ENCODE data around the gene TIMM10. TPM values are rescaled to one million over a fixed set of nuclear protein-coding genes. Genes with fewer than 3 reads are reported as not detected.

TIMM10 gene, protein sequence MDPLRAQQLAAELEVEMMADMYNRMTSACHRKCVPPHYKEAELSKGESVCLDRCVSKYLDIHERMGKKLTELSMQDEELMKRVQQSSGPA
- 21.0 TPM for total RNA-seq (2013)
- 10 to 100 TPM; 30.4 to 62.1 (median 58.3) TPM for polyA plus RNA-seq
- polyA minus RNA-seq, result 11.9 and 18.6 TPM in 2 replicates
- total RNA-seq, result 1.3 to 5.7 (median 3.7) reads per million in 11 experiments

DNA sequence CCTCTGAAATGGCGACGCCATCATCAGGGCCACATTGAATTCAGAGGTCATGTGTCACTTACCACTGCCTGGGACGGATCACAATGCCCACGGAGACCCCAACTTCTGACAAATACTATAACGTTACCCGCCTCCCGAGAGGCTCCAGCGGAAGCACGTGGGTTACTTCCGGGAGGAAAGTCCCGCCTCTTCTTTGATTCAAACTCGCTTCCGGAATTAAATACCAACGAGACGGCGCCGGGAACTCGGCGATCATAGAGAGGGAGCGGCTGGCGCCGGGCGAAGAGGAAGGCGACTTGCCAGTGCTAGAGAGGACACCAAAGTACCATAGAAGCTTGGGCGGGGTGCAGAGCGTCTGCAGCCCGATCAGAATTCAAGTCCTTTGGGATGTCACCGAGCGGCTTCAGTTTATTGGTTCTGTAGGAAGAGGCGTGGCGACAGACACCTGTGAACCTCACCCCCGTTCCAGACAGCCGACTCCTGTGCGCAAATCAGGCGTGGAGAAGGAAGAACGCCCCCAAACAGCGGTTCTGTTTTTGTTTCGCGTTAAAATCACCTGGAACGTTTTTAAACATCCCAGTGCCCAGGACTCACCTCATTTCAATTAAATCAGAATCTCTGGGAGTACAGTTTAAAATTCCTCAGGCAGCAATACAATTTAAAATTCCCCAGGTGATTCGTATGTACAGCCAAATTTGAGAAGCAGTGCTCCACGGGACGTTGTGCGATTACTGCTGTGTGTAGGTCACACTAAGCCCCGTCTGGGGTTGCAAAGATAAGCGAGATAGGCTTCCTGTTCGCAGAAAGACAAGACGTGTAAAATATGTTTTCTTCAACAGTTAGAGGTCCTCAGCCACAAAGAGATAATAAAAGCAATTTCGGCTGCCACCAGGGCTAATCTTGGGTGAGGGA is at the start of gene TIMM10:
TSS of gene TIMM10 (minus strand) at position 159 of the 912 bp plus-strand sequence. CDS start 565 bp downstream, outside the sequence.
- TF ChIP-seq, protein P1, sequence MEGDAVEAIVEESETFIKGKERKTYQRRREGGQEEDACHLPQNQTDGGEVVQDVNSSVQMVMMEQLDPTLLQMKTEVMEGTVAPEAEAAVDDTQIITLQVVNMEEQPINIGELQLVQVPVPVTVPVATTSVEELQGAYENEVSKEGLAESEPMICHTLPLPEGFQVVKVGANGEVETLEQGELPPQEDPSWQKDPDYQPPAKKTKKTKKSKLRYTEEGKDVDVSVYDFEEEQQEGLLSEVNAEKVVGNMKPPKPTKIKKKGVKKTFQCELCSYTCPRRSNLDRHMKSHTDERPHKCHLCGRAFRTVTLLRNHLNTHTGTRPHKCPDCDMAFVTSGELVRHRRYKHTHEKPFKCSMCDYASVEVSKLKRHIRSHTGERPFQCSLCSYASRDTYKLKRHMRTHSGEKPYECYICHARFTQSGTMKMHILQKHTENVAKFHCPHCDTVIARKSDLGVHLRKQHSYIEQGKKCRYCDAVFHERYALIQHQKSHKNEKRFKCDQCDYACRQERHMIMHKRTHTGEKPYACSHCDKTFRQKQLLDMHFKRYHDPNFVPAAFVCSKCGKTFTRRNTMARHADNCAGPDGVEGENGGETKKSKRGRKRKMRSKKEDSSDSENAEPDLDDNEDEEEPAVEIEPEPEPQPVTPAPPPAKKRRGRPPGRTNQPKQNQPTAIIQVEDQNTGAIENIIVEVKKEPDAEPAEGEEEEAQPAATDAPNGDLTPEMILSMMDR (IDR thresholded peaks at IDR 0.05), result no peak
- no peaks in the 10 kb centered on the region for H3K9me3 ChIP-seq (replicated peaks in 1 of 2; ENCODE audit: control insufficient read depth in 1 of 2, insufficient read depth in 1 of 2, low read length in 2 of 2)
- H3K27ac ChIP-seq (ENCODE audit: low read depth in 1 of 2, low read length in 2 of 2), result peak within 1 kb of the TSS; percentile 32 to 91
- H3K4me1 ChIP-seq (ENCODE audit: control insufficient read depth in 1 of 2, insufficient read depth in 2 of 2, low read length in 2 of 2), result peaks cover 23 to 27% of the 10 kb centered on the region in 2 donors
- H3K27me3 Mint-ChIP-seq (ENCODE audit: low read depth in 3 of 3), result peaks cover 0 to 3% (median 0%) of the 10 kb centered on the region in 3 donors
- H3K27ac Mint-ChIP-seq, result peak within 1 kb of the TSS; percentile 79 to 93 (median 89)
- intact Hi-C loops (cut with micrococcal nuclease), result loop anchor here in 1 of 2 donors (10.0 kb wide), 1 partner anchor 174 kb away; no protein-coding TSS in a partner anchor
- peaks cover 18% of the 10 kb centered on the region for H3K4me1 Mint-ChIP-seq
- peaks cover 12 to 13% of the 10 kb centered on the region in 2 donors for H3K36me3 Mint-ChIP-seq
- H3K4me3 ChIP-seq (replicated peaks in 1 of 3; ENCODE audit: low read depth in 2 of 3, low read length in 3 of 3), result peak within 1 kb of the TSS; percentile 79 to 98 (median 80)
- H3K4me2 ChIP-seq (replicated peaks; ENCODE audit: extremely low read depth, low read length, poor library complexity, severe bottlenecking), result peak within 1 kb of the TSS; percentile 98
- H3K9ac ChIP-seq (ENCODE audit: insufficient read depth, low read length, poor library complexity, severe bottlenecking), result peak within 1 kb of the TSS; percentile 73
- H3K9me3 Mint-ChIP-seq, result no peaks in the 10 kb centered on the region
- peaks cover 23% of the 10 kb centered on the region for H3K79me2 ChIP-seq (ENCODE audit: insufficient read depth, low read length)
- peaks cover 5 to 8% of the 10 kb centered on the region in 2 donors for H3K36me3 ChIP-seq (replicated peaks in 1 of 2; ENCODE audit: control insufficient read depth in 1 of 2, insufficient read depth in 2 of 2, low read length in 2 of 2)
- peak; percentile 86 to 92 (median 87) for DNase-seq
- H3K27me3 ChIP-seq (ENCODE audit: control insufficient read depth in 2 of 2, insufficient read depth in 2 of 2, low read length in 2 of 2), result no peaks in the 10 kb centered on the region
- no peaks in the 10 kb centered on the region for H4K20me1 ChIP-seq (ENCODE audit: insufficient read depth, low read length)
- peak within 1 kb of the TSS; percentile 90 for H2AFZ ChIP-seq (ENCODE audit: insufficient read depth, low read depth, low read length, poor library complexity, severe bottlenecking)
- under 1% methylated on average over 40 of the region's 49 CpGs for WGBS (ENCODE audit: insufficient coverage)
- peak within 1 kb of the TSS; percentile 95 to 98 for H3K4me3 Mint-ChIP-seq

DNA sequence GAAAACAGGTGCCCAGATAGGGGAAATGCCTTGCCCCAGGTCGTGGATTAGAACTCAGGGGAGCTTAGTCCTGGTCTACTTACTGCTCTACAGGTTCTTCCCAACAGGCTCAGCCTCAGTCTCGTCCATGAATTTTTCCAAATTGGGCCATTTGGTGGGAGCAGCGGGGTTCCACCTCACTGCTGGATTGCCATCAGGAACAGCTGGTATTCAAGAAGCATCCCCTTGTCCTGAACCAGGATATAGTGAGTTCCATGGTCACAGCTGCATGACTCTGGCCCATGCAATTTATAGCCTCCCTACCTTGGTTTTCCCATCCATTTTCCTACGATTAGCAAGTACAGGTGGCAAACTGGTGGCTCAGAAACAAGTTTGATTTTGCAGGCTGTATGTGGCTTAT is 43.5 kb upstream of the TIMM10 start:
- Mint-ChIP-seq H3K36me3 (no peaks in the 10 kb centered on the region), H3K4me1 (peaks cover 22% of the 10 kb centered on the region), H3K27me3 (ENCODE audit: low read depth in 3 of 3) (peaks cover 0 to 2% (median 1%) of the 10 kb centered on the region in 3 donors), H3K27ac (no peak overlapping the region), H3K9me3 (no peaks in the 10 kb centered on the region), H3K4me3 (no peak overlapping the region)
- TF ChIP-seq, protein P1 (IDR thresholded peaks at IDR 0.05), result no peak
- Histone ChIP-seq H4K20me1 (ENCODE audit: insufficient read depth, low read length) (no peaks in the 10 kb centered on the region), H3K27ac (ENCODE audit: low read depth in 1 of 2, low read length in 2 of 2) (no peak overlapping the region), H3K27me3 (ENCODE audit: control insufficient read depth in 2 of 2, insufficient read depth in 2 of 2, low read length in 2 of 2) (no peaks in the 10 kb centered on the region), H3K79me2 (ENCODE audit: insufficient read depth, low read length) (no peaks in the 10 kb centered on the region), H3K4me1 (ENCODE audit: control insufficient read depth in 1 of 2, insufficient read depth in 2 of 2, low read length in 2 of 2) (peaks cover 19 to 26% of the 10 kb centered on the region in 2 donors), H2AFZ (ENCODE audit: insufficient read depth, low read depth, low read length, poor library complexity, severe bottlenecking) (no peak overlapping the region), H3K9me3 (replicated peaks in 1 of 2; ENCODE audit: control insufficient read depth in 1 of 2, insufficient read depth in 1 of 2, low read length in 2 of 2) (no peaks in the 10 kb centered on the region), H3K4me3 (replicated peaks in 1 of 3; ENCODE audit: low read depth in 2 of 3, low read length in 3 of 3) (no peak overlapping the region), H3K9ac (ENCODE audit: insufficient read depth, low read length, poor library complexity, severe bottlenecking) (no peak overlapping the region), H3K36me3 (replicated peaks in 1 of 2; ENCODE audit: control insufficient read depth in 1 of 2, insufficient read depth in 2 of 2, low read length in 2 of 2) (no peaks in the 10 kb centered on the region), H3K4me2 (replicated peaks; ENCODE audit: extremely low read depth, low read length, poor library complexity, severe bottlenecking) (no peak overlapping the region)
- WGBS (ENCODE audit: insufficient coverage), result 83% methylated on average over 2 of the region's 4 CpGs
- intact Hi-C loops (cut with micrococcal nuclease), result no loop called here
- no peak for DNase-seq
